ENCODE data around the gene TRPM3.
"Not testable (repeated sequence)": the region's sequence is repeated elsewhere in the genome, so short reads cannot be mapped to it uniquely, and the experiment has no call there.

- TF ChIP-seq GABPA (IDR thresholded peaks at IDR 0.05; ENCODE audit: low read depth); CTCF (IDR thresholded peaks at IDR 0.05; ENCODE audit: insufficient read depth, low read length); POLR2AphosphoS5 (IDR thresholded peaks at IDR 0.05; ENCODE audit: low read depth); SPI1 (IDR thresholded peaks at IDR 0.05; ENCODE audit: borderline replicate concordance, low read depth): not testable (repeated sequence)
These were observed 155.0 kb downstream of the TRPM3 start for GRCh38 chr9:70966380-70966779.
